Measurements from ENCODE around the gene LRRC49. TPM values are rescaled to one million over a fixed set of nuclear protein-coding genes. Genes with fewer than 3 reads are reported as not detected.

LRRC49 gene
- total and polyA plus RNA-seq, 2 donors (not counting 3 experiments of a cell fraction or from before 2014, with no cell fraction given), result 3.0 to 6.6 TPM

DNA sequence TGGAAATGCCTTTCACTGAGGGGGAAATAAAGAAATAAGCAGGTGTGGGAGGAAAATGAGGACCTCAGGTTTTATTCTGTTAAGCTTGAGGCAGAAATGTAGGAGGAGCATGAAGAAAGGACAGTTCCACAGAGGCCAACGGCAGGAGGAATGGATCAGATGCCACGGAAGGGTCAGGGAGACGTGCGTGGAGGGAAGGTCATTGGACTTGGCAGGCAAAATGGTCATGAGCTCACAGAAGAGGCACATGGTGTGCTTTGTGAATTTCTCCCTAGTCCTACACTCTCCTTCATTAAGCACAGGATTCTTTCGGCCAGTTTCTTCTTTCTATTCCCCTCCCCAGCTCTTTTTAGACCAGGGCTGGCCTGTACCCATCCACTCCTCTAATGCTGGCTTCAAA is 190.2 kb downstream of the LRRC49 start:
- no peak for FAIRE-seq
- intact Hi-C loops (cut with micrococcal nuclease) (no loop called here), dilution Hi-C loops (cut with MboI; ENCODE audit: extremely low pct_ligation_motif_present, low sequenced_read_pairs) (no loop called here)
- Histone ChIP-seq H3K36me3 (ENCODE audit: control insufficient read depth in 2 of 2, extremely low read depth in 1 of 2, insufficient read depth in 2 of 2, low read length in 2 of 2) (no peaks in the 10 kb centered on the region), H3K4me3 (replicated peaks in 1 of 3; ENCODE audit: insufficient read depth in 1 of 3, low read depth in 1 of 3, low read length in 3 of 3) (no peak overlapping the region), H3K9me1 (replicated peaks; ENCODE audit: control insufficient read depth, extremely low read depth, insufficient read depth, low read length) (no peaks in the 10 kb centered on the region), H3K9ac (replicated peaks; ENCODE audit: extremely low read depth, insufficient read depth, low read length) (no peak overlapping the region), H3K4me2 (ENCODE audit: insufficient read depth, low read length) (no peak overlapping the region), H3K27me3 (ENCODE audit: control insufficient read depth in 2 of 2, insufficient read depth in 2 of 2, low read length in 2 of 2) (peaks cover 12 to 16% of the 10 kb centered on the region in 2 experiments), H3K27ac (ENCODE audit: insufficient read depth, low read depth, low read length) (no peak overlapping the region), H3K9me3 (replicated peaks; ENCODE audit: control insufficient read depth, insufficient read depth, low read length) (no peaks in the 10 kb centered on the region), H4K20me1 (replicated peaks; ENCODE audit: control insufficient read depth, extremely low read depth, insufficient read depth, low read length) (no peaks in the 10 kb centered on the region), H2AFZ (ENCODE audit: low read depth, low read length) (no peak overlapping the region), H3K4me1 (ENCODE audit: control insufficient read depth, extremely low read depth, insufficient read depth, low read length) (no peaks in the 10 kb centered on the region), H3K79me2 (ENCODE audit: control insufficient read depth, insufficient read depth, low read length) (no peaks in the 10 kb centered on the region)
- ChIA-PET CTCF (no interaction called here), POLR2A (no interaction called here)
- no TSS peak for BruUV-seq (replicated peaks)
- TF ChIP-seq MYC (IDR thresholded peaks at IDR 0.05; ENCODE audit: low read depth, low read length), result no peak
- no peak for TF ChIP-seq FOS (IDR thresholded peaks at IDR 0.05; ENCODE audit: borderline replicate concordance, insufficient read depth, low read length)
- TF ChIP-seq GATA2 (IDR thresholded peaks at IDR 0.05; ENCODE audit: insufficient read depth, insufficient read length, low read depth, low read length), result no peak
- TF ChIP-seq, protein P1, sequence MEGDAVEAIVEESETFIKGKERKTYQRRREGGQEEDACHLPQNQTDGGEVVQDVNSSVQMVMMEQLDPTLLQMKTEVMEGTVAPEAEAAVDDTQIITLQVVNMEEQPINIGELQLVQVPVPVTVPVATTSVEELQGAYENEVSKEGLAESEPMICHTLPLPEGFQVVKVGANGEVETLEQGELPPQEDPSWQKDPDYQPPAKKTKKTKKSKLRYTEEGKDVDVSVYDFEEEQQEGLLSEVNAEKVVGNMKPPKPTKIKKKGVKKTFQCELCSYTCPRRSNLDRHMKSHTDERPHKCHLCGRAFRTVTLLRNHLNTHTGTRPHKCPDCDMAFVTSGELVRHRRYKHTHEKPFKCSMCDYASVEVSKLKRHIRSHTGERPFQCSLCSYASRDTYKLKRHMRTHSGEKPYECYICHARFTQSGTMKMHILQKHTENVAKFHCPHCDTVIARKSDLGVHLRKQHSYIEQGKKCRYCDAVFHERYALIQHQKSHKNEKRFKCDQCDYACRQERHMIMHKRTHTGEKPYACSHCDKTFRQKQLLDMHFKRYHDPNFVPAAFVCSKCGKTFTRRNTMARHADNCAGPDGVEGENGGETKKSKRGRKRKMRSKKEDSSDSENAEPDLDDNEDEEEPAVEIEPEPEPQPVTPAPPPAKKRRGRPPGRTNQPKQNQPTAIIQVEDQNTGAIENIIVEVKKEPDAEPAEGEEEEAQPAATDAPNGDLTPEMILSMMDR (IDR thresholded peaks at IDR 0.05; ENCODE audit: extremely low read depth in 1 of 2, insufficient read depth in 1 of 2, low read depth in 1 of 2, low read length in 2 of 2), result no peak
- no peak for TF ChIP-seq POLR2A (IDR thresholded peaks at IDR 0.05; ENCODE audit: low read depth, low read length)
- TF ChIP-seq POLR2AphosphoS5 (IDR thresholded peaks at IDR 0.05; ENCODE audit: insufficient read depth, low read depth, low read length), result no peak
- no peak for TF ChIP-seq MAX (IDR thresholded peaks at IDR 0.05; ENCODE audit: insufficient read depth, insufficient read length)
- TF ChIP-seq EZH2 (IDR thresholded peaks at IDR 0.05; ENCODE audit: borderline replicate concordance, low read depth, low read length, severe bottlenecking), result no peak
- TF ChIP-seq JUN (IDR thresholded peaks at IDR 0.05; ENCODE audit: borderline replicate concordance, insufficient read depth, insufficient read length, low read depth), result no peak
- no peak for DNase-seq (ENCODE audit: low read depth, low spot score)
